HepG2 (cell line): Measurements from ENCODE around the gene TBCCD1. TPM values are rescaled to one million over a fixed set of nuclear protein-coding genes. Genes with fewer than 3 reads are reported as not detected.

Experiments used
- ATAC-seq: fragments of 200-7000 bp; cut with Tn5 transposase; 3 replicates; pipeline ENCODE4 v1.9.1; 2020; ENCODE audit warnings: mild to moderate bottlenecking, moderate library complexity
- BruUV-seq: library from RNA; stranded (reverse); fragments of 400-500 nt; replicated peaks from 2 replicates; lab custom pipeline; 2021; lab: Mats Ljungman, UMichigan
- CTCF ChIA-PET: fragments of 300-600 bp; formaldehyde crosslinking; extraction: SDS; loops from one replicate; lab custom pipeline; 2021; ENCODE audit warnings: low total read pairs, inconsistent platforms, low intra/inter-chr PET ratio; lab: Yijun Ruan, JAX
- POLR2A ChIA-PET: fragments of 350-600 bp; sonication (Branson Sonifier 250); formaldehyde crosslinking; loops from one replicate; lab custom pipeline; 2020; ENCODE audit warnings: antibody characterized with exemption, inconsistent platforms; lab: Yijun Ruan, JAX
- DNase-seq: peaks from one replicate; pipeline ENCODE4 v3.0.0-alpha.2; 2015; ENCODE audit warnings: low spot score
- FAIRE-seq: peaks from 3 replicates; lab custom pipeline; 2011; peaks lifted over from hg19 to GRCh38; lab: Jason Lieb, UNC
- H2AFZ ChIP-seq: one replicate; pipeline ENCODE4 v1.6.1; 2011; ENCODE audit warnings: low read length, inconsistent platforms
- H3K27ac ChIP-seq: fragments of 300-600 bp; 3 replicates; pipeline ENCODE4 v1.8.0; 2011; ENCODE audit warnings: mixed run types, mild to moderate bottlenecking, mixed read lengths, low read length, inconsistent platforms; ENCODE audit not compliant: insufficient read depth; ENCODE audit errors: extremely low read length
- H3K27me3 ChIP-seq, 2 experiments: fragments of 200-600 bp in 1 of 2; 2 replicates in 1 of 2; 3 replicates in 1 of 2; pipeline versions ENCODE4 v1.6.0 to v1.8.0; 2011; ENCODE audit warnings: low read length in 2 of 2, mild to moderate bottlenecking in 2 of 2, moderate library complexity in 2 of 2, inconsistent platforms in 1 of 2; ENCODE audit not compliant: insufficient read depth in 2 of 2, control insufficient read depth in 1 of 2
- H3K36me3 ChIP-seq, 2 experiments: fragments of 200-600 bp in 1 of 2; replicated peaks in 1 of 2; 2 replicates in 1 of 2; 3 replicates in 1 of 2; pipeline versions ENCODE4 v1.5.1 to v1.8.0; 2011; ENCODE audit warnings: low read length in 2 of 2, inconsistent platforms in 1 of 2; ENCODE audit not compliant: insufficient read depth in 2 of 2, control insufficient read depth in 1 of 2
- H3K4me1 ChIP-seq: 2 replicates; pipeline ENCODE4 v1.5.1; 2012; ENCODE audit warnings: low read length, inconsistent platforms; ENCODE audit not compliant: insufficient read depth
- H3K4me2 ChIP-seq: 2 replicates; pipeline ENCODE4 v1.6.0; 2011; ENCODE audit warnings: low read depth, low read length, inconsistent platforms
- H3K4me3 ChIP-seq, 3 experiments: fragments of 200-600 bp in 1 of 3; sonication (generic), shearing (Covaris generic) in 1 of 3; replicated peaks in 1 of 3; 2 replicates each; pipeline ENCODE4 v1.5.1; 2011 to 2016; ENCODE audit warnings: low read length in 3 of 3, inconsistent platforms in 2 of 3, low read depth in 2 of 3, mild to moderate bottlenecking in 2 of 3, control low read depth in 1 of 3, mixed read lengths in 1 of 3; ENCODE audit not compliant: insufficient read depth in 1 of 3
- H3K79me2 ChIP-seq: one replicate; pipeline ENCODE4 v1.6.1; 2011; ENCODE audit warnings: low read length, inconsistent platforms; ENCODE audit not compliant: insufficient read depth
- H3K9ac ChIP-seq: 2 replicates; pipeline ENCODE4 v1.6.0; 2011; ENCODE audit warnings: mild to moderate bottlenecking, low read depth, low read length, inconsistent platforms; ENCODE audit not compliant: insufficient read depth
- H3K9me3 ChIP-seq: 2 replicates; pipeline ENCODE4 v1.5.1; 2012; ENCODE audit warnings: mild to moderate bottlenecking, low read length
- H4K20me1 ChIP-seq: 2 replicates; pipeline ENCODE4 v1.6.0; 2011; ENCODE audit warnings: inconsistent platforms, mild to moderate bottlenecking, low read length, moderate library complexity; ENCODE audit not compliant: insufficient read depth
- AGO1 ChIP-seq: fragments of 200-400 bp; formaldehyde crosslinking; IDR thresholded peaks from 2 replicates; pipeline ENCODE4 v1.6.1; 2017; ENCODE audit warnings: mild to moderate bottlenecking, low read depth, low read length, moderate library complexity; ENCODE audit not compliant: poor library complexity, severe bottlenecking
- GATAD1 ChIP-seq: IDR thresholded peaks from 2 replicates; pipeline ENCODE4 v1.6.1; 2016; ENCODE audit warnings: missing genetic modification reagents, missing compliant biosample characterization
- HNRNPK ChIP-seq: fragments of 200-400 bp; formaldehyde crosslinking; IDR thresholded peaks from 2 replicates; pipeline ENCODE4 v1.6.1; 2018; ENCODE audit warnings: low read length, low read depth, moderate library complexity, mild to moderate bottlenecking; ENCODE audit not compliant: poor library complexity, severe bottlenecking
- KDM2A ChIP-seq: sonication (generic); formaldehyde crosslinking; IDR thresholded peaks from 2 replicates; pipeline ENCODE4 v1.4.0; 2020; ENCODE audit warnings: low read depth, missing genetic modification reagents, borderline replicate concordance
- KDM5B ChIP-seq: sonication (generic); formaldehyde crosslinking; IDR thresholded peaks from 2 replicates; pipeline ENCODE4 v1.4.0; 2020; ENCODE audit warnings: missing genetic modification reagents, mild to moderate bottlenecking, borderline replicate concordance
- PAF1 ChIP-seq: IDR thresholded peaks from 2 replicates; pipeline ENCODE4 v1.6.1; 2016; ENCODE audit warnings: missing genetic modification reagents, missing compliant biosample characterization
- PRDM4 ChIP-seq: sonication (generic); formaldehyde crosslinking; IDR thresholded peaks from 2 replicates; pipeline ENCODE4 v1.9.0; 2021; ENCODE audit warnings: missing genetic modification reagents, borderline replicate concordance
- SALL2 ChIP-seq: sonication (generic); formaldehyde crosslinking; IDR thresholded peaks from 2 replicates; pipeline ENCODE4 v1.8.1; 2023; ENCODE audit warnings: mild to moderate bottlenecking, missing genetic modification reagents, inconsistent platforms
- SIN3B ChIP-seq: fragments of 150-350 bp; IDR thresholded peaks from 2 replicates; pipeline ENCODE4 v1.6.1; 2014; ENCODE audit warnings: low read length
- SP2 ChIP-seq: sonication (generic); formaldehyde crosslinking; IDR thresholded peaks from 2 replicates; pipeline ENCODE4 v1.5.1; 2020; ENCODE audit warnings: mild to moderate bottlenecking, missing genetic modification reagents
- SSRP1 ChIP-seq: IDR thresholded peaks from 2 replicates; pipeline ENCODE4 v1.6.1; 2016; ENCODE audit warnings: control low read depth
- THAP11 ChIP-seq: IDR thresholded peaks from 2 replicates; pipeline ENCODE4 v1.6.1; 2016; ENCODE audit warnings: missing biosample characterization, missing genetic modification reagents
- ZNF326 ChIP-seq: sonication (generic); formaldehyde crosslinking; IDR thresholded peaks from 2 replicates; pipeline ENCODE4 v1.4.0; 2020; ENCODE audit warnings: missing genetic modification reagents, borderline replicate concordance
- ZNF562 ChIP-seq: sonication (generic); formaldehyde crosslinking; IDR thresholded peaks from 2 replicates; pipeline ENCODE4 v1.8.0; 2022; ENCODE audit warnings: missing genetic modification reagents, borderline replicate concordance
- ZNF83 ChIP-seq: sonication (generic); formaldehyde crosslinking; IDR thresholded peaks from 2 replicates; pipeline ENCODE4 v1.4.0; 2020; ENCODE audit warnings: missing genetic modification reagents, mild to moderate bottlenecking, borderline replicate concordance
- WGBS: methylation state at CpG from one replicate; pipeline ENCODE4 v1.1.6; 2017; ENCODE audit warnings: low lambda C conversion rate; 5-methylcytosine and 5-hydroxymethylcytosine counted together
- in situ Hi-C: cut with HindIII; loops from 2 replicates; pipeline ENCODE4 v1.10.0; 2017; ENCODE audit warnings: low pct_unique_long_range_greater_than_20kb; ENCODE audit not compliant: extremely low pct_ligation_motif_present
- intact Hi-C: fragments of 100-400 bp; cut with micrococcal nuclease; formaldehyde crosslinking; loops from one replicate; pipeline ENCODE4 v1.10.0; 2022; ENCODE audit not compliant: unreplicated experiment
- polyA plus RNA-seq, 8 experiments: library from polyadenylated mRNA; depleted of rRNA in 3 of 8; stranded (reverse) in 7 of 8; unstranded in 1 of 8; fragments of >200 nt; fragmentation: Illumina TruSeq in 4 of 8; extraction: Trizol in 4 of 8; gene quantifications; 2 replicates each; pipeline versions ENCODE4 v1.2.1 to v1.2.3, GENCODE V29; 2011 to 2016; ENCODE audit warnings: low read depth in 4 of 8, missing spikeins in 1 of 8, mixed read lengths in 1 of 8; ENCODE audit not compliant: insufficient read depth in 1 of 8
- total RNA-seq, 5 experiments: library from RNA; depleted of rRNA; stranded (reverse); fragments of >200 nt; fragmentation: Illumina TruSeq; extraction: Trizol; gene quantifications; 2 replicates each; pipeline ENCODE4 v1.2.3, GENCODE V29; 2016; ENCODE audit warnings: low read depth in 1 of 5

Gene TBCCD1
- total and polyA plus RNA-seq, 2 of the 13 experiments (the other 11 are each of a cell fraction or from before 2014, with no cell fraction given), result 13.6 to 16.2 TPM

DNA sequence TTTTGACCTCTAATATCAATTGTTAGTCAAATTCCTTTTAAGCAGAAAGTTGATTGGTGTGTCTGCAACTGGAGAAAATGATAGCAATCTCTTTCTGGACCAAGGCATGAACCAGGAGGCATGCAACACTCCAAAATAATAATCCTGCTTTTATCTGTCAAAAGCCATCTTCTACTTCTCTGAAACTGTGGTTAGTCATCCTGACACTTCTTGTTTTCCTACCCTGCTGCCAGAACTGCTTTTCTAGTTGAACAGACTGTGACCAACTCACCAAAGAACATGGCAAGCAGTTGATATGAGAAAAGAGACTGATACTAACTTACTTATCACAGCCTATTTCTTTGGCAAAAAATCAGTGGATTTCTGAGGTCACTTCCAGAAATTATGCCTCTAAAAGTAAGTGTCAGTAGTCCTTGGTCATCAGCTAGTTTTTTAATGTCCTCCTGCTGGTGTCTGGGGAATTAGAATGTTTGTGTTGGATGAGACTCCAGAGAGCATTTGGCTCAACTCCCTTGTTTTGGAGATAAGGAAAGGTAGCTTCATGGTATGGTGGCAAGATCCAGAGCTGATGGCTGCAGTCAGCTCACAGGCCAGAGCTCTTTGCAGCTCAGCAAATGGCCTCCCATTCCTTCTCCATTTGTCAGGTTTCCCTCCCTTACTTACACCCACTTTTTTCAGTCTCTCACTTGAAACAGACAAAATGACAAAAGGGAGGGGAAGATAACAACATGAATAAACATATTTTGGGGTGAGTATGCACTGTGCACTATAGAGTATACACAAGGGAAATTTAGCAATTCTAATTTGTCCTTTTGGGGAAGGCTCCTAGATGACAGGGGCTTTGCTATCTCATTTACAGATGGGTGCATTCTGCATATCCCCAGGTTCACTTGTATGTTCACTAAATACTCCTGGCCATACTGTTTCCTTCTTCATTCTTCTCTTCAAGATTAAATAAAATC, 30.0 kb downstream of the TBCCD1 start:
- H3K79me2 ChIP-seq, result no peaks in the 10 kb centered on the region
- no peak for TF ChIP-seq SP2 (CRISPR knock-in tag)
- no peak for TF ChIP-seq ZNF83 (CRISPR knock-in tag)
- no peak for TF ChIP-seq KDM5B (CRISPR knock-in tag)
- TF ChIP-seq THAP11 (CRISPR knock-in tag), result no peak
- TF ChIP-seq SALL2, result no peak
- no peak for TF ChIP-seq PAF1 (CRISPR knock-in tag)
- no peak for TF ChIP-seq KDM2A (CRISPR knock-in tag)
- TF ChIP-seq, all 625 proteins: peak for 0
- POLR2A ChIA-PET, result no interaction called here
- Histone ChIP-seq H3K4me2 (no peak overlapping the region), H3K9me3 (no peaks in the 10 kb centered on the region), H3K27me3 (no peaks in the 10 kb centered on the region), H3K4me3 (no peak overlapping the region), H3K4me1 (peaks cover 18% of the 10 kb centered on the region), H3K27ac (no peak overlapping the region), H3K9ac (no peak overlapping the region), H2AFZ (no peak overlapping the region), H4K20me1 (no peaks in the 10 kb centered on the region), H3K36me3 (no peaks in the 10 kb centered on the region)
- CTCF ChIA-PET, result no interaction called here
- intact Hi-C loops (no loop called here), in situ Hi-C loops (no loop called here)
- no TSS peak for BruUV-seq
- FAIRE-seq (no peak), DNase-seq (no peak), ATAC-seq (no peak)

GRCh38 chr3:186534113-186534669, 32.9 kb downstream of the TBCCD1 start:
- H2AFZ ChIP-seq, result no peak overlapping the region
- in situ Hi-C loops, result no loop called here
- H3K9me3 ChIP-seq, result no peaks in the 10 kb centered on the region
- no peak for DNase-seq
- intact Hi-C loops, result no loop called here
- no peak for ATAC-seq
- WGBS, result 60% methylated on average over 6 of the region's 6 CpGs
- no peak overlapping the region for H3K9ac ChIP-seq
- POLR2A ChIA-PET, result interaction anchor here (1.5 kb wide), 1 partner anchor 8 kb away, joined by 3 read pairs; no protein-coding TSS in a partner anchor
- no peaks in the 10 kb centered on the region for H4K20me1 ChIP-seq
- FAIRE-seq, result no peak
- no peak overlapping the region for H3K4me3 ChIP-seq
- no peaks in the 10 kb centered on the region for H3K36me3 ChIP-seq
- no peak overlapping the region for H3K4me2 ChIP-seq
- CTCF ChIA-PET, result no interaction called here
- BruUV-seq, result no TSS peak
- peaks cover 9% of the 10 kb centered on the region for H3K4me1 ChIP-seq
- no peaks in the 10 kb centered on the region for H3K79me2 ChIP-seq
- H3K27me3 ChIP-seq, result no peaks in the 10 kb centered on the region
- H3K27ac ChIP-seq, result no peak overlapping the region
- no peak for TF ChIP-seq AGO1
- TF ChIP-seq SSRP1, result no peak
- no peak for TF ChIP-seq PRDM4 (CRISPR knock-in tag)
- TF ChIP-seq ZNF562, result no peak
- no peak for TF ChIP-seq GATAD1
- no peak for TF ChIP-seq HNRNPK
- TF ChIP-seq ZNF326, result no peak
- TF ChIP-seq SIN3B, result no peak
